B cell (primary cell): ENCODE results near the gene GNA12. TPM values are rescaled to one million over a fixed set of nuclear protein-coding genes. Genes with fewer than 3 reads are reported as not detected.
"Not testable (repeated sequence)": the region's sequence is repeated elsewhere in the genome, so short reads cannot be mapped to it uniquely, and the experiment has no call there.

Experiments used
- ATAC-seq: fragments of 200-7000 bp; cut with Tn5 transposase; one replicate; pipeline ENCODE4 v1.10.0; 2021; ENCODE audit warnings: low read depth, mild to moderate bottlenecking, moderate number of reproducible peaks, moderate library complexity
- CTCF ChIA-PET: fragments of 350-600 bp; sonication (Branson Sonifier 250); formaldehyde crosslinking; loops from one replicate; lab custom pipeline; 2021; ENCODE audit warnings: antibody characterized with exemption, inconsistent platforms; lab: Charles Lee
- POLR2A ChIA-PET: fragments of 350-600 bp; sonication (Branson Sonifier 250); formaldehyde crosslinking; loops from one replicate; lab custom pipeline; 2021; ENCODE audit warnings: antibody characterized with exemption; lab: Charles Lee
- DNase-seq: peaks from one replicate; pipeline ENCODE4 v3.0.0; 2013
- H2AFZ ChIP-seq: 2 replicates; pipeline ENCODE4 v1.6.1; 2012; ENCODE audit warnings: mild to moderate bottlenecking, low read depth, low read length; ENCODE audit not compliant: insufficient read depth, poor library complexity, severe bottlenecking
- H3K27ac ChIP-seq, 2 donors: 1 replicate in 1 of 2; 2 replicates in 1 of 2; pipeline ENCODE4 v1.5.1; 2012 to 2013; ENCODE audit warnings: low read length in 2 of 2, mild to moderate bottlenecking in 2 of 2, moderate library complexity in 1 of 2
- H3K27me3 ChIP-seq, 4 experiments: fragments of 200-600 bp in 1 of 4; sonication (generic) in 1 of 4; replicated peaks in 1 of 4; 1 replicate in 2 of 4; 2 replicates in 2 of 4; pipeline versions ENCODE4 v1.6.1 to v1.7.0; 2013 to 2016; ENCODE audit warnings: low read length in 3 of 4, mild to moderate bottlenecking in 2 of 4, mixed read lengths in 1 of 4, moderate library complexity in 1 of 4; ENCODE audit not compliant: insufficient read depth in 4 of 4, control insufficient read depth in 3 of 4; ENCODE audit errors: control extremely low read depth in 1 of 4
- H3K36me3 ChIP-seq, 2 experiments: replicated peaks in 1 of 2; 1 replicate in 1 of 2; 2 replicates in 1 of 2; pipeline versions ENCODE4 v1.6.1 to v1.7.1; 2013; ENCODE audit warnings: low read length in 1 of 2; ENCODE audit not compliant: insufficient read depth in 2 of 2, control insufficient read depth in 1 of 2; ENCODE audit errors: control extremely low read depth in 1 of 2, extremely low read depth in 1 of 2
- H3K4me1 ChIP-seq, 2 donors: fragments of 200-600 bp in 1 of 2; sonication (generic) in 1 of 2; 1 replicate in 1 of 2; 2 replicates in 1 of 2; pipeline versions ENCODE4 v1.5.1 to v1.6.1; 2013 to 2017; ENCODE audit warnings: low read length in 2 of 2; ENCODE audit not compliant: control insufficient read depth in 2 of 2, insufficient read depth in 2 of 2
- H3K4me2 ChIP-seq: replicated peaks from 2 replicates; pipeline ENCODE3; 2012; ENCODE audit warnings: mild to moderate bottlenecking, low read depth, low read length; ENCODE audit not compliant: poor library complexity, severe bottlenecking
- H3K4me3 ChIP-seq, 5 experiments: fragments of 200-600 bp in 1 of 5; sonication (generic) in 1 of 5; 1 replicate in 3 of 5; 2 replicates in 2 of 5; pipeline versions ENCODE4 v1.5.1 to v1.7.0; 2011 to 2016; ENCODE audit warnings: low read length in 4 of 5, mild to moderate bottlenecking in 4 of 5, low read depth in 2 of 5, control low read depth in 1 of 5, moderate library complexity in 1 of 5; ENCODE audit not compliant: insufficient read depth in 1 of 5; ENCODE audit errors: control extremely low read depth in 1 of 5, extremely low read depth in 1 of 5
- H3K79me2 ChIP-seq: fragments of 200-600 bp; sonication (generic); one replicate; pipeline ENCODE4 v1.6.0; 2016; ENCODE audit warnings: low read length; ENCODE audit not compliant: control insufficient read depth, insufficient read depth
- H3K9ac ChIP-seq: fragments of 200-600 bp; sonication (generic); 2 replicates; pipeline ENCODE4 v1.6.1; 2017; ENCODE audit warnings: mild to moderate bottlenecking, low read length, moderate library complexity
- H3K9me3 ChIP-seq, 3 donors: one replicate each; pipeline versions ENCODE4 v1.6.1 to v1.7.1; 2013; ENCODE audit warnings: low read length in 2 of 3; ENCODE audit not compliant: control insufficient read depth in 2 of 3, insufficient read depth in 1 of 3; ENCODE audit errors: control extremely low read depth in 1 of 3
- H4K20me1 ChIP-seq: 2 replicates; pipeline ENCODE4 v1.6.0; 2012; ENCODE audit warnings: mild to moderate bottlenecking, low read length; ENCODE audit not compliant: insufficient read depth, control insufficient read depth, poor library complexity, severe bottlenecking
- H3K27ac Mint-ChIP-seq: one replicate; pipeline ENCODE4 v1.8.0; 2021; ENCODE audit warnings: mixed read lengths
- H3K27me3 Mint-ChIP-seq: one replicate; pipeline ENCODE4 v1.8.0; 2021; ENCODE audit warnings: mixed read lengths
- H3K4me1 Mint-ChIP-seq: one replicate; pipeline ENCODE4 v1.8.0; 2021; ENCODE audit warnings: mixed read lengths
- H3K4me3 Mint-ChIP-seq: one replicate; pipeline ENCODE4 v1.8.0; 2021; ENCODE audit warnings: mixed read lengths
- H3K9me3 Mint-ChIP-seq: one replicate; pipeline ENCODE4 v1.8.0; 2022; ENCODE audit warnings: mixed read lengths; ENCODE audit not compliant: insufficient read depth
- WGBS: methylation state at CpG from one replicate; pipeline ENCODE4 v1.1.5; 2013; ENCODE audit warnings: missing lambda C conversion rate; ENCODE audit not compliant: insufficient coverage; 5-methylcytosine and 5-hydroxymethylcytosine counted together
- intact Hi-C: fragments of 100-400 bp; cut with micrococcal nuclease; formaldehyde crosslinking; loops from one replicate; pipeline ENCODE4 v1.10.0; 2022
- polyA plus RNA-seq: library from polyadenylated mRNA; depleted of rRNA; stranded (reverse); fragments of >200 nt; gene quantifications from 2 replicates; pipeline ENCODE4 v1.2.3, GENCODE V29; 2012
- total RNA-seq, 2 donors: library from RNA; stranded (reverse); fragments of 120-200 nt in 1 of 2; gene quantifications; 1 replicate in 1 of 2; 2 replicates in 1 of 2; pipeline versions ENCODE4 v1.2.3 to v1.2.4, GENCODE V29; 2013 to 2022

Gene GNA12
- total and polyA plus RNA-seq, 2 donors (not counting 1 experiment from before 2014, with no cell fraction given), result 34.6 to 110 TPM

GRCh38 chr7:2679135-2680127 is 164.7 kb downstream of the GNA12 start:
- not testable (repeated sequence) for H3K4me2 ChIP-seq, H3K27ac ChIP-seq, H3K4me3 Mint-ChIP-seq, H3K4me1 Mint-ChIP-seq, H3K27ac Mint-ChIP-seq, DNase-seq, H4K20me1 ChIP-seq, H2AFZ ChIP-seq, ATAC-seq, H3K9me3 ChIP-seq, H3K79me2 ChIP-seq, H3K4me1 ChIP-seq, H3K36me3 ChIP-seq, H3K9me3 Mint-ChIP-seq, H3K4me3 ChIP-seq, H3K27me3 ChIP-seq, H3K9ac ChIP-seq
- 92% methylated on average over 44 of the region's 64 CpGs for WGBS
- ChIA-PET POLR2A (interaction anchor here (0.8 kb wide), 1 partner anchor 20 kb away, joined by 3 read pairs; no protein-coding TSS in a partner anchor), CTCF (interaction anchor here (0.6 to 5.6 kb wide), 8 partner anchors 30 to 228 kb away, joined by 3 to 64 read pairs (median 13); no protein-coding TSS in a partner anchor)
- H3K27me3 Mint-ChIP-seq, result peaks cover 10% of the 10 kb centered on the region
- intact Hi-C loops, result loop anchor here (2.0 kb wide), 1 partner anchor 113 kb away; no protein-coding TSS in a partner anchor

GRCh38 chr7:2678454-2678853 is 165.7 kb downstream of the GNA12 start:
- intact Hi-C loops, DNase-seq, H3K27me3 Mint-ChIP-seq, POLR2A ChIA-PET, H4K20me1 ChIP-seq, H3K9ac ChIP-seq, H3K4me3 Mint-ChIP-seq, H3K9me3 Mint-ChIP-seq, H3K79me2 ChIP-seq, H2AFZ ChIP-seq, H3K27ac ChIP-seq, H3K4me2 ChIP-seq, H3K4me1 Mint-ChIP-seq, H3K4me3 ChIP-seq, H3K27me3 ChIP-seq, H3K27ac Mint-ChIP-seq, H3K36me3 ChIP-seq, CTCF ChIA-PET, H3K4me1 ChIP-seq, ATAC-seq: not testable (repeated sequence)
- 89% methylated on average over 5 of the region's 15 CpGs for WGBS
- H3K9me3 ChIP-seq, result peaks cover 0 to 13% (median 0%) of the 10 kb centered on the region in 3 donors

Other genes with a start within 250 kb of the GNA12 start
- gene TTYH3, start 212.3 kb downstream of the GNA12 start, total RNA-seq, result 45.5 and 48.6 TPM in 2 replicates
- gene TTYH3, start 212.3 kb downstream of the GNA12 start, polyA plus RNA-seq, result 8.4 and 11.3 TPM in 2 replicates
- 13.2 and 14.6 TPM in 2 replicates for gene AMZ1, start 156.1 kb downstream of the GNA12 start, total RNA-seq
- gene AMZ1, start 156.1 kb downstream of the GNA12 start, polyA plus RNA-seq, result 0.73 and 0.92 TPM in 2 replicates
- gene CARD11, start 199.6 kb upstream of the GNA12 start, total RNA-seq, result 129 and 133 TPM in 2 replicates
- 125 and 135 TPM in 2 replicates for gene CARD11, start 199.6 kb upstream of the GNA12 start, polyA plus RNA-seq